Measurements from ENCODE around the gene LGMN. TPM values are rescaled to one million over a fixed set of nuclear protein-coding genes. Genes with fewer than 3 reads are reported as not detected.
"Not testable (repeated sequence)": the region's sequence is repeated elsewhere in the genome, so short reads cannot be mapped to it uniquely, and the experiment has no call there.

LGMN gene
- total RNA-seq, 2 donors from 2014 or later = 89.7 to 119 TPM

GRCh38 chr14:92768236-92768635, 19.8 kb upstream of the LGMN start:
- ATAC-seq = peak; percentile 27 to 72
- intact Hi-C loops (cut with DNase I); DNase-seq: not testable (repeated sequence)

GRCh38 chr14:92763666-92764631, 15.5 kb upstream of the LGMN start:
- DNase-seq; intact Hi-C loops (cut with DNase I): not testable (repeated sequence)
- ATAC-seq = peak in 1 of 2 donors; percentile 50

- intact Hi-C loops (cut with DNase I) = no loop called here
- ATAC-seq (no peak), DNase-seq (no peak)
These were observed 12.0 kb upstream of the LGMN start for GRCh38 chr14:92760524-92760805.

- intact Hi-C loops (cut with DNase I) = no loop called here
- DNase-seq = no peak
- no peak for ATAC-seq
These were observed 11.5 kb upstream of the LGMN start for GRCh38 chr14:92759679-92760523.

GRCh38 chr14:92759300-92759678, 10.9 kb upstream of the LGMN start:
- intact Hi-C loops (cut with DNase I) = no loop called here

GRCh38 chr14:92756446-92756845, 8.0 kb upstream of the LGMN start:
- intact Hi-C loops (cut with DNase I) = no loop called here
- DNase-seq = no peak
- no peak for ATAC-seq

More at GRCh38 chr14:92759300-92759678, 10.9 kb upstream of the LGMN start:
- peak in 1 of 2 donors; percentile 35 for ATAC-seq
- no peak for DNase-seq

GRCh38 chr14:92755495-92755894, 7.1 kb upstream of the LGMN start:
- no peak for DNase-seq
- intact Hi-C loops (cut with DNase I) = no loop called here

GRCh38 chr14:92754966-92755365, 6.5 kb upstream of the LGMN start:
- DNase-seq = no peak
- intact Hi-C loops (cut with DNase I) = no loop called here
- ATAC-seq = no peak

More at GRCh38 chr14:92755495-92755894, 7.1 kb upstream of the LGMN start:
- ATAC-seq = no peak

GRCh38 chr14:92753250-92753649, 4.8 kb upstream of the LGMN start:
- ATAC-seq = no peak
- intact Hi-C loops (cut with DNase I) = no loop called here
- no peak for DNase-seq

- intact Hi-C loops (cut with DNase I) = no loop called here
- DNase-seq (no peak), ATAC-seq (no peak)
These were observed 3.4 kb upstream of the LGMN start for GRCh38 chr14:92751819-92752218.

GRCh38 chr14:92750994-92751400, 2.6 kb upstream of the LGMN start:
- ATAC-seq (peak; percentile 29 to 69), DNase-seq (peak; percentile 31)
- intact Hi-C loops (cut with DNase I) = no loop called here

- ATAC-seq; DNase-seq; intact Hi-C loops (cut with DNase I): not testable (repeated sequence)
These were observed 1.8 kb upstream of the LGMN start for GRCh38 chr14:92750222-92750728.

- intact Hi-C loops (cut with DNase I) = no loop called here
- DNase-seq = no peak
- ATAC-seq = peak; percentile 2 to 9
These were observed 647 bp downstream of the LGMN start for GRCh38 chr14:92747701-92748258.

GRCh38 chr14:92744198-92744597, 4.2 kb downstream of the LGMN start:
- DNase-seq = no peak
- no peak for ATAC-seq
- intact Hi-C loops (cut with DNase I) = no loop called here

GRCh38 chr14:92740440-92740839, 8.0 kb downstream of the LGMN start:
- no peak for ATAC-seq
- intact Hi-C loops (cut with DNase I) = no loop called here
- DNase-seq = no peak

- no peak for DNase-seq
- intact Hi-C loops (cut with DNase I) = no loop called here
- ATAC-seq = no peak
These were observed 10.7 kb downstream of the LGMN start for GRCh38 chr14:92737619-92738188.

- ATAC-seq (no peak), DNase-seq (no peak)
- intact Hi-C loops (cut with DNase I) = no loop called here
These were observed 11.2 kb downstream of the LGMN start for GRCh38 chr14:92737206-92737605.

GRCh38 chr14:92735344-92735743, 13.1 kb downstream of the LGMN start:
- intact Hi-C loops (cut with DNase I) = no loop called here
- ATAC-seq (no peak), DNase-seq (no peak)

- no peak for ATAC-seq
- intact Hi-C loops (cut with DNase I) = no loop called here
- no peak for DNase-seq
These were observed 13.8 kb downstream of the LGMN start for GRCh38 chr14:92734618-92735017.

Data from left cardiac atrium (tissue), 4 donors.